NB4 (cell line): Measurements from ENCODE around the gene SHC2.

ENCODE experiments used
- POLR2A ChIP-seq: IDR thresholded peaks from 2 replicates; pipeline ENCODE4 v1.6.1; 2011; ENCODE audit warnings: mild to moderate bottlenecking; ENCODE audit not compliant: insufficient read length; ENCODE audit errors: extremely low read depth
- TF ChIP-seq, protein P1 (sequence below): IDR thresholded peaks from one replicate; pipeline ENCODE4 v1.5.1; 2012; ENCODE audit warnings: low read depth, low read length
- TF ChIP-seq, protein P2 (sequence below): IDR thresholded peaks from 2 replicates; pipeline ENCODE4 v1.6.1; 2011; ENCODE audit warnings: low read depth, low read length

DNA sequence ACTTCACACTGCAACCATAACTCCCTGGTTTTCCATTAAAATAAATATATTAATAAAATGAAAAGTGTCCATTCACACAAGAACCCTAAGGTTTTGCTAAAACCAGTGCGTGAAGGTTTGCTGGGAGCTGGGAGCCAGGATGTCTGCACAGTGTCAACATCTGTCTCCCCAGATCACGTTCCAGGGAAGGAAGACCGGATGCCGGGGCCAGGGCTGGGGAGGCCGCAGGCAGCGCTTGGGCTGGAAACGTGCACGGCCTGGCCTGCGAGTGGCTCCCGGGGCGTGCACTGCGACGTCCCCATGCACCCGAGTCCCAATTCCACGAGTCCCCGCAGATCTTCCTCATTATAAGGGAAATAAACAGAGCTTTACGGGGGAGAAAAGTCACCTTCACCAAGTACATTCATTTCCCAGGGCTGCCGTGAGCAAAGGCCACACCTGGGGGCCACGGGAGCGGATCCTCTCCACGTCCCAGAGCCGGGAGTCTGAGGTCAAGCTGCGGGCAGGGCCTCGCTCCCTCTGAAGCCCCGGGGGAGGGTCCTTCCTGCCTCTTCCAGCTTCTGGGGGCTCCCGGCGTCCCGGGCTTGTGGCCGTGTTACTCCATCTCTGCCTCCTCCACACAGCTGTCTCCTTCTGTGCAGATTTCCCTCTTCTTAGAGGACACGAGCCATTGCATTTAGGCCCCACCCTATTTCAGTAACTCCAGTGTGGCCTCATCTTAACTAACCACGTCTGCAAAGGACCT lies 12.8 kb downstream of the SHC2 start:
- TF ChIP-seq, protein P1, sequence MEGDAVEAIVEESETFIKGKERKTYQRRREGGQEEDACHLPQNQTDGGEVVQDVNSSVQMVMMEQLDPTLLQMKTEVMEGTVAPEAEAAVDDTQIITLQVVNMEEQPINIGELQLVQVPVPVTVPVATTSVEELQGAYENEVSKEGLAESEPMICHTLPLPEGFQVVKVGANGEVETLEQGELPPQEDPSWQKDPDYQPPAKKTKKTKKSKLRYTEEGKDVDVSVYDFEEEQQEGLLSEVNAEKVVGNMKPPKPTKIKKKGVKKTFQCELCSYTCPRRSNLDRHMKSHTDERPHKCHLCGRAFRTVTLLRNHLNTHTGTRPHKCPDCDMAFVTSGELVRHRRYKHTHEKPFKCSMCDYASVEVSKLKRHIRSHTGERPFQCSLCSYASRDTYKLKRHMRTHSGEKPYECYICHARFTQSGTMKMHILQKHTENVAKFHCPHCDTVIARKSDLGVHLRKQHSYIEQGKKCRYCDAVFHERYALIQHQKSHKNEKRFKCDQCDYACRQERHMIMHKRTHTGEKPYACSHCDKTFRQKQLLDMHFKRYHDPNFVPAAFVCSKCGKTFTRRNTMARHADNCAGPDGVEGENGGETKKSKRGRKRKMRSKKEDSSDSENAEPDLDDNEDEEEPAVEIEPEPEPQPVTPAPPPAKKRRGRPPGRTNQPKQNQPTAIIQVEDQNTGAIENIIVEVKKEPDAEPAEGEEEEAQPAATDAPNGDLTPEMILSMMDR = no peak
- TF ChIP-seq, protein P2, sequence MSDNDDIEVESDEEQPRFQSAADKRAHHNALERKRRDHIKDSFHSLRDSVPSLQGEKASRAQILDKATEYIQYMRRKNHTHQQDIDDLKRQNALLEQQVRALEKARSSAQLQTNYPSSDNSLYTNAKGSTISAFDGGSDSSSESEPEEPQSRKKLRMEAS = no peak
- TF ChIP-seq POLR2A = no peak
